ENCODE measurements around the gene SORL1.

The SORL1 gene

GRCh38 chr11:121670805-121671282 lies 218.7 kb downstream of the SORL1 start:
- no peak for DNase-seq

GRCh38 chr11:121671283-121672168 lies 219.4 kb downstream of the SORL1 start:
- no peak for DNase-seq

GRCh38 chr11:121672630-121673487 lies 220.7 kb downstream of the SORL1 start:
- DNase-seq: no peak

GRCh38 chr11:121681550-121682268 lies 229.6 kb downstream of the SORL1 start:
- DNase-seq: no peak

All from activated CD8-positive, alpha-beta memory T cell treated with anti-CD3 and anti-CD28 coated beads, Interleukin-2, amount 50 U/mL, for 48 hours (primary cell).